ACHN (cell line): ENCODE measurements around the gene MGRN1.
"Not testable (repeated sequence)": the region's sequence is repeated elsewhere in the genome, so short reads cannot be mapped to it uniquely, and the experiment has no call there.

Experiments
- DNase-seq: peaks from one replicate; pipeline ENCODE4 v3.0.0-alpha.2; 2015
- in situ Hi-C: cut with HindIII; loops from 2 replicates; pipeline ENCODE4 v1.10.0; 2017; ENCODE audit warnings: low sequenced_read_pairs, low pct_ligation_motif_present, low pct_unique_long_range_greater_than_20kb

MGRN1 gene

DNA sequence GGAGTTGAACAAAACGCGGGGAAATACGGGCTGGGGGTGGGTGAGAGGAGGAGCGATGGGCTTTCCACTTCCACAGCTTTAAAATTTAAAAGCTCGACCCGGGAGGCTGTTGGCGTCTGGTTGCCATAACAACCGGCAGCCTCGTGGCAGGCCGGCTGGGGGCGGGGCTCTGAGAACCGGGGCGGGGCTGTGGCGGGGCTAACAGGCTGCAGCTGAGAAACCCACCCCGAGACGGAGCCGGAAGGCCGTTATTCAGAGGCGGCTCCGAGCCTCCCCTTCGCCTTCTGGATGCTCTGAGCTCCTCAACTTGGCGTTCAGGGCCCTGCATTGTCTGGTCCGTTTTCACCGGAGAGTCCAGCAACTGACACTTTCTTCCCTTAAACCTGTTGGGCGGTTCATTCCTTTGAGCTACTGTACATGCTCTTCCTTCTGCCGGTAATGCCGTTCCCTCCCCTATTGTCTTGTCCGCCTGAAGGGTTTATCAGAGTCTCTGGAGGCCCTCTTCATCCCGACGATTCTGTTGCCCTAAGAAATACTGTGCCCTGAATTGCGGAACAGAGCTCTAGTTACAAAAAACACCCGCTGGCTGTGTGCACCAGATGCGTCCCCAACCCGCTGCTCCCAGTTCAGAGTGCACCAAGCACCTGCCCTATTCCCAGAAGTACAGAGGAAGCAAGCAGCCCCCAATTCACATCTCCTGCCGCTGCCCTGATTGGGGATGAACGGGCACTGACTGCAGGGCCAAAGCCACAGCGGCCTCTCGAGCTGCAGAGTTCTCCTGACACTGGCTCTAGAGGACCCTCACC lies 110.3 kb downstream of the MGRN1 start:
- peak; percentile 85 for DNase-seq
- in situ Hi-C loops, result no loop called here

DNA sequence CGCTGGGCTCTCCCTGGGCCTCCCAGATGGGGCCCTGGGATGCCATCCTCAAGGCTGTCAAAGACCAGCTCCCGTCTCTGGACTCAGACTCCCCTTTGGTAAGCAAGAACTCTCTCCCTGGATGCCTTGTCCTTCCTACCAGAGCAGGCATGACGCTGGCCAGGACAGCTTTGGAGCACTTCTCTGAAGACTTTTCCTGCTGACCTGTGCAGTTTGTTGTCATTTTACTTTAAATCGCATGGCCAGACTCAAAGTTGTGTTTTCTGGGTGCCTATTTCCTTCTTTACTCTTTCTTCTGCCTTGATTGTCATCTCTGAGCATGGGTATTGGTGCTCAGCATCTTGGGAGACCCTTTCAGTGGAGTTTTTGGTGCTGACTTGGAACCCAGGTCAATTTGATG lies 111.9 kb downstream of the MGRN1 start:
- no peak for DNase-seq
- in situ Hi-C loops, result no loop called here

DNA sequence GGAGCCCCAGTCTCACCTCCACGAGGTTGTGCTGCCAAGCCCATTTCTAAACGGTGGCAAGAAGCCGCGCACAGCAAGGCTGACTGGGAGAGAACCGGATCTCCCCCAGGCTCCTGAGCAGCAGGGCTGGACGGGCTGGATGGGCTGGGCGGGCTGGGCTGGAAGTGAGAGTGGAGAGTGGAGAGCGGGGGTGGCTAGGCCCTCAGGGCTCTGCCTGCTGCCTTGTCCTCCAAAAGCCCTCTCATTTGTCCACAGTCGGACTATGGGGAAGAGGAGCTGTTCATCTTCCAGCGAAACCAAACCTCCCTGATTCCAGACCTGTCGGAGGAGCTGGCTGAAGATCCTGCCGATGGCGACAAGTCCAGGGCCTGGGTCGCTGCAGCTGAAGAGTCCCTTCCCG lies 112.9 kb downstream of the MGRN1 start:
- DNase-seq, result no peak
- in situ Hi-C loops, result no loop called here

DNA sequence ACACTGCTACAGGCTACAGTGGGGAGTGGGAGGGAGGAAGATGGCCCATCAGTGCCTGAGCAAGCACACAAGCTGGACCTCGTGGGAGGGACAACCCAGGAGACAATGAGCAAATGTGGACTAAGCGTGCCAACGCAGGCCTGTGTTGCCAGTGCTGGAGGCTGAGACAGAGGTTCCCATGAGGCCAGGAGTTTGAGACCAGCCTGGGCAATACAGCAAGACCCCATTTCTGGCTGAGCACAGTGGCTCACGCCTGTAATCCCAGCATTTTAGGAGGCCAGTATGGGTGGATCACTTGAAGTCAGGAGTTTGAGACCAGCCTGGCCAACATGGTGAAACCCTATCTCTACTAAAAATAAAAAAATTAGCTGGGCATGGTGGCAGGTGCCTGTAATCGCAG lies 113.7 kb downstream of the MGRN1 start:
- DNase-seq, in situ Hi-C loops: not testable (repeated sequence)
